Measurements from ENCODE around the gene ZC3HAV1L. TPM values are rescaled to one million over a fixed set of nuclear protein-coding genes. Genes with fewer than 3 reads are reported as not detected.

The ZC3HAV1L gene
- total RNA-seq, 1 donor from 2014 or later = 50.2 TPM

Other genes with a start within 250 kb of the ZC3HAV1L start
- not detected in 2 replicates for gene TMEM213, start 238.0 kb downstream of the ZC3HAV1L start, total RNA-seq
- gene ATP6V0A4, start 237.8 kb downstream of the ZC3HAV1L start, total RNA-seq = not detected in 2 replicates
- 7.8 and 8.7 TPM in 2 replicates for gene KIAA1549, start 54.7 kb downstream of the ZC3HAV1L start, total RNA-seq
- 50.0 and 54.7 TPM in 2 replicates for gene ZC3HAV1, start 73.7 kb upstream of the ZC3HAV1L start, total RNA-seq
- gene UBN2, start 195.2 kb upstream of the ZC3HAV1L start, total RNA-seq = 4.3 and 9.3 TPM in 2 replicates